ENCODE measurements around the gene CARM1.

- no peak for TF ChIP-seq CTCF (IDR thresholded peaks at IDR 0.05)
- TF ChIP-seq POLR2A (IDR thresholded peaks at IDR 0.05): no peak
These were observed 50.0 kb downstream of the CARM1 start for GRCh38 chr19:10921199-10921909.
